ENCODE measurements around the gene SLC13A1. TPM values are rescaled to one million over a fixed set of nuclear protein-coding genes. Genes with fewer than 3 reads are reported as not detected.

SLC13A1 gene
- total and polyA plus RNA-seq, 12 donors = not detected

- intact Hi-C loops (cut with DNase I) = no loop called here
- DNase-seq = no peak
- Histone ChIP-seq H3K4me1 (replicated peaks in 1 of 2) (no peaks in the 10 kb centered on the region), H3K27me3 (no peaks in the 10 kb centered on the region), H3K4me3 (no peak overlapping the region), H3K27ac (no peak overlapping the region), H3K9me3 (replicated peaks in 1 of 3) (no peaks in the 10 kb centered on the region), H3K36me3 (replicated peaks in 1 of 2) (no peaks in the 10 kb centered on the region)
- TF ChIP-seq POLR2A (IDR thresholded peaks at IDR 0.05) (no peak), CTCF (IDR thresholded peaks at IDR 0.05) (no peak)
- 54 to 64% (median 55%) methylated on average over 5 of the region's 5 CpGs for WGBS, 4 donors
These were observed 129.0 kb downstream of the SLC13A1 start for GRCh38 chr7:123070702-123071286.

DNA sequence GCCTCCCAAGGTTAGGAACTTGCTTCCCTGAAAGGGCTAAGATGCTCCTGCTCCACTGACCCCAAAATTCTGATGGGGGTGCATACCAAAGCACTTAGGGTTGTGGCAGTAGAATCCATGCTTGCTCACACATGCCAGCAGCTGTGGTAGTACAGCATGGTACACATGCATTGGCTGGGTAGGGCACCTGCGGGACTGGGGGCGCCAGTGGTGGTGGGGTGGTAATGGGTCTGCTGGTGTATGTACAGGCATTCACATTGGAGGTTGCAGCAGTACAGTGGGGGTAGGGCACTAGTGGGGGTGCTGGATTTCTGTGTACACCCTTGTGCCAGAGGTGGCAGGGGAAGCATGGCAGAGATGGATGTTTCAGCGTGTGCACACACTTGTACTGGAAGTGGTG is 132.0 kb downstream of the SLC13A1 start:
- no peak for TF ChIP-seq POLR2A (IDR thresholded peaks at IDR 0.05)
- TF ChIP-seq CTCF (IDR thresholded peaks at IDR 0.05) = no peak
- intact Hi-C loops (cut with DNase I) = no loop called here
- Histone ChIP-seq H3K27me3 (no peaks in the 10 kb centered on the region), H3K4me3 (no peak overlapping the region), H3K4me1 (replicated peaks in 1 of 2) (no peaks in the 10 kb centered on the region), H3K36me3 (replicated peaks in 1 of 2) (no peaks in the 10 kb centered on the region), H3K9me3 (replicated peaks in 1 of 3) (no peaks in the 10 kb centered on the region), H3K27ac (no peak overlapping the region)
- 85 to 100% (median 97%) methylated on average over 3 of the region's 3 CpGs for WGBS, 4 donors
- DNase-seq = no peak

Other genes with a start within 250 kb of the SLC13A1 start
- not detected for gene TAS2R16, start 204.3 kb downstream of the SLC13A1 start, total RNA-seq
- gene TAS2R16, start 204.3 kb downstream of the SLC13A1 start, polyA plus RNA-seq = not detected

Measured in adrenal gland (tissue), 12 donors.